ENCODE measurements around the gene PPM1J. TPM values are rescaled to one million over a fixed set of nuclear protein-coding genes. Genes with fewer than 3 reads are reported as not detected.

PPM1J gene
- total and polyA plus RNA-seq, 9 of the 15 experiments (the other 6 are each of a cell fraction or from before 2014, with no cell fraction given): 0.25 to 10.5 (median 4.2) TPM

DNA sequence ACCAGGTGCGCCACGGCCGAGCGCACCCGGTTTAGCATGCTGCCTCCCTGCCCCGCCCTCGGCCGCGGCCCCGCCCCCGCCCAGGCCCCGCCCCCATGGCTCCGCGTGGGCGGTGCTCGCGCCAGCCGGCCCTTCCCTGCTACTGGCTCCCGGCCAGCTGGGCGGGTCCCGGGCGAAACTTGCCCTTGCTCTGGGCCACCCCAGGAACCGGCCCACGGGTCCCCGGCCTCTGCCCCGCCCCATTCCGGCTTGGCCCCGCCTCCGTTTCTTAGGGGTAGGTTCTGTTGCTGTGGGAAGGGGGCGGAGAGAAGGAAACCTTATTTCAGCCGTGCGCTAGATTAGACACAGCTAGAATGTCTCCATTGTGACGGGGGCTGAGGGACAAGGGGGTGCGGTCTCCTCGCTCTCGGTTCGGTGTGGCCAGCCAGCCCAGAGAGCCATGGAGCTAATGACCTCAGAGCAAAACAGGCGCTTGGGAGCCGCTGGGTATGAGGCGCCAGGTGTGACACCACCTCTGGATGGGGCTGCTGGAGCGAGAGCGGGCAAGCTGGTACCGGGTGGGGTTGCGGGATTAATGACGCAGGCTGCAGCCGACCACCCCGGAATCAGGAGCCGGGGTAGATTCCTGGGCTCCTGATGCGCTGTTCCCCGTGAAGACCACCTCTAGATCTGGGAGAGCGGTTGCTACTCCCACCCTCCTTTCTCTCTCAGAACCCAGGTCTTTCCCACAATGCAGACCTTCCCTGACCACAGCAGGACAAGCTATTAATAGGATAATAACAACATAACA is at the start of gene PPM1J (continued):
- TF ChIP-seq, protein P1, sequence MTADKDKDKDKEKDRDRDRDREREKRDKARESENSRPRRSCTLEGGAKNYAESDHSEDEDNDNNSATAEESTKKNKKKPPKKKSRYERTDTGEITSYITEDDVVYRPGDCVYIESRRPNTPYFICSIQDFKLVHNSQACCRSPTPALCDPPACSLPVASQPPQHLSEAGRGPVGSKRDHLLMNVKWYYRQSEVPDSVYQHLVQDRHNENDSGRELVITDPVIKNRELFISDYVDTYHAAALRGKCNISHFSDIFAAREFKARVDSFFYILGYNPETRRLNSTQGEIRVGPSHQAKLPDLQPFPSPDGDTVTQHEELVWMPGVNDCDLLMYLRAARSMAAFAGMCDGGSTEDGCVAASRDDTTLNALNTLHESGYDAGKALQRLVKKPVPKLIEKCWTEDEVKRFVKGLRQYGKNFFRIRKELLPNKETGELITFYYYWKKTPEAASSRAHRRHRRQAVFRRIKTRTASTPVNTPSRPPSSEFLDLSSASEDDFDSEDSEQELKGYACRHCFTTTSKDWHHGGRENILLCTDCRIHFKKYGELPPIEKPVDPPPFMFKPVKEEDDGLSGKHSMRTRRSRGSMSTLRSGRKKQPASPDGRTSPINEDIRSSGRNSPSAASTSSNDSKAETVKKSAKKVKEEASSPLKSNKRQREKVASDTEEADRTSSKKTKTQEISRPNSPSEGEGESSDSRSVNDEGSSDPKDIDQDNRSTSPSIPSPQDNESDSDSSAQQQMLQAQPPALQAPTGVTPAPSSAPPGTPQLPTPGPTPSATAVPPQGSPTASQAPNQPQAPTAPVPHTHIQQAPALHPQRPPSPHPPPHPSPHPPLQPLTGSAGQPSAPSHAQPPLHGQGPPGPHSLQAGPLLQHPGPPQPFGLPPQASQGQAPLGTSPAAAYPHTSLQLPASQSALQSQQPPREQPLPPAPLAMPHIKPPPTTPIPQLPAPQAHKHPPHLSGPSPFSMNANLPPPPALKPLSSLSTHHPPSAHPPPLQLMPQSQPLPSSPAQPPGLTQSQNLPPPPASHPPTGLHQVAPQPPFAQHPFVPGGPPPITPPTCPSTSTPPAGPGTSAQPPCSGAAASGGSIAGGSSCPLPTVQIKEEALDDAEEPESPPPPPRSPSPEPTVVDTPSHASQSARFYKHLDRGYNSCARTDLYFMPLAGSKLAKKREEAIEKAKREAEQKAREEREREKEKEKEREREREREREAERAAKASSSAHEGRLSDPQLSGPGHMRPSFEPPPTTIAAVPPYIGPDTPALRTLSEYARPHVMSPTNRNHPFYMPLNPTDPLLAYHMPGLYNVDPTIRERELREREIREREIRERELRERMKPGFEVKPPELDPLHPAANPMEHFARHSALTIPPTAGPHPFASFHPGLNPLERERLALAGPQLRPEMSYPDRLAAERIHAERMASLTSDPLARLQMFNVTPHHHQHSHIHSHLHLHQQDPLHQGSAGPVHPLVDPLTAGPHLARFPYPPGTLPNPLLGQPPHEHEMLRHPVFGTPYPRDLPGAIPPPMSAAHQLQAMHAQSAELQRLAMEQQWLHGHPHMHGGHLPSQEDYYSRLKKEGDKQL (CRISPR knock-in tag; IDR thresholded peaks at IDR 0.05; ENCODE audit: borderline replicate concordance): no peak
- TF ChIP-seq STAG1 (CRISPR knock-in tag; IDR thresholded peaks at IDR 0.05; ENCODE audit: borderline replicate concordance): no peak
- TF ChIP-seq ELF1 (tag; IDR thresholded peaks at IDR 0.05): no peak
- no peak for TF ChIP-seq GTF2A2 (tag; IDR thresholded peaks at IDR 0.05)
- TF ChIP-seq HOXB6 (CRISPR knock-in tag; IDR thresholded peaks at IDR 0.05; ENCODE audit: borderline replicate concordance): no peak
- no peak for TF ChIP-seq ERF (CRISPR knock-in tag; IDR thresholded peaks at IDR 0.05)
- TF ChIP-seq, protein P2, sequence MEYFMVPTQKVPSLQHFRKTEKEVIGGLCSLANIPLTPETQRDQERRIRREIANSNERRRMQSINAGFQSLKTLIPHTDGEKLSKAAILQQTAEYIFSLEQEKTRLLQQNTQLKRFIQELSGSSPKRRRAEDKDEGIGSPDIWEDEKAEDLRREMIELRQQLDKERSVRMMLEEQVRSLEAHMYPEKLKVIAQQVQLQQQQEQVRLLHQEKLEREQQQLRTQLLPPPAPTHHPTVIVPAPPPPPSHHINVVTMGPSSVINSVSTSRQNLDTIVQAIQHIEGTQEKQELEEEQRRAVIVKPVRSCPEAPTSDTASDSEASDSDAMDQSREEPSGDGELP (CRISPR knock-in tag; IDR thresholded peaks at IDR 0.05; ENCODE audit: borderline replicate concordance): peak; percentile 87
- TF ChIP-seq, protein P3, sequence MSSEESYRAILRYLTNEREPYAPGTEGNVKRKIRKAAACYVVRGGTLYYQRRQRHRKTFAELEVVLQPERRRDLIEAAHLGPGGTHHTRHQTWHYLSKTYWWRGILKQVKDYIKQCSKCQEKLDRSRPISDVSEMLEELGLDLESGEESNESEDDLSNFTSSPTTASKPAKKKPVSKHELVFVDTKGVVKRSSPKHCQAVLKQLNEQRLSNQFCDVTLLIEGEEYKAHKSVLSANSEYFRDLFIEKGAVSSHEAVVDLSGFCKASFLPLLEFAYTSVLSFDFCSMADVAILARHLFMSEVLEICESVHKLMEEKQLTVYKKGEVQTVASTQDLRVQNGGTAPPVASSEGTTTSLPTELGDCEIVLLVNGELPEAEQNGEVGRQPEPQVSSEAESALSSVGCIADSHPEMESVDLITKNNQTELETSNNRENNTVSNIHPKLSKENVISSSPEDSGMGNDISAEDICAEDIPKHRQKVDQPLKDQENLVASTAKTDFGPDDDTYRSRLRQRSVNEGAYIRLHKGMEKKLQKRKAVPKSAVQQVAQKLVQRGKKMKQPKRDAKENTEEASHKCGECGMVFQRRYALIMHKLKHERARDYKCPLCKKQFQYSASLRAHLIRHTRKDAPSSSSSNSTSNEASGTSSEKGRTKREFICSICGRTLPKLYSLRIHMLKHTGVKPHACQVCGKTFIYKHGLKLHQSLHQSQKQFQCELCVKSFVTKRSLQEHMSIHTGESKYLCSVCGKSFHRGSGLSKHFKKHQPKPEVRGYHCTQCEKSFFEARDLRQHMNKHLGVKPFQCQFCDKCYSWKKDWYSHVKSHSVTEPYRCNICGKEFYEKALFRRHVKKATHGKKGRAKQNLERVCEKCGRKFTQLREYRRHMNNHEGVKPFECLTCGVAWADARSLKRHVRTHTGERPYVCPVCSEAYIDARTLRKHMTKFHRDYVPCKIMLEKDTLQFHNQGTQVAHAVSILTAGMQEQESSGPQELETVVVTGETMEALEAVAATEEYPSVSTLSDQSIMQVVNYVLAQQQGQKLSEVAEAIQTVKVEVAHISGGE (CRISPR knock-in tag; IDR thresholded peaks at IDR 0.05): no peak
- no peak for TF ChIP-seq CREBBP (IDR thresholded peaks at IDR 0.05; ENCODE audit: low read depth, low read length)
- TF ChIP-seq, protein P4, sequence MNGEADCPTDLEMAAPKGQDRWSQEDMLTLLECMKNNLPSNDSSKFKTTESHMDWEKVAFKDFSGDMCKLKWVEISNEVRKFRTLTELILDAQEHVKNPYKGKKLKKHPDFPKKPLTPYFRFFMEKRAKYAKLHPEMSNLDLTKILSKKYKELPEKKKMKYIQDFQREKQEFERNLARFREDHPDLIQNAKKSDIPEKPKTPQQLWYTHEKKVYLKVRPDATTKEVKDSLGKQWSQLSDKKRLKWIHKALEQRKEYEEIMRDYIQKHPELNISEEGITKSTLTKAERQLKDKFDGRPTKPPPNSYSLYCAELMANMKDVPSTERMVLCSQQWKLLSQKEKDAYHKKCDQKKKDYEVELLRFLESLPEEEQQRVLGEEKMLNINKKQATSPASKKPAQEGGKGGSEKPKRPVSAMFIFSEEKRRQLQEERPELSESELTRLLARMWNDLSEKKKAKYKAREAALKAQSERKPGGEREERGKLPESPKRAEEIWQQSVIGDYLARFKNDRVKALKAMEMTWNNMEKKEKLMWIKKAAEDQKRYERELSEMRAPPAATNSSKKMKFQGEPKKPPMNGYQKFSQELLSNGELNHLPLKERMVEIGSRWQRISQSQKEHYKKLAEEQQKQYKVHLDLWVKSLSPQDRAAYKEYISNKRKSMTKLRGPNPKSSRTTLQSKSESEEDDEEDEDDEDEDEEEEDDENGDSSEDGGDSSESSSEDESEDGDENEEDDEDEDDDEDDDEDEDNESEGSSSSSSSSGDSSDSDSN (IDR thresholded peaks at IDR 0.05; ENCODE audit: borderline replicate concordance in 1 of 2, low read depth in 2 of 2, low read length in 2 of 2): no peak
- TF ChIP-seq CBFA2T2 (conservative IDR thresholded peaks at IDR 0.05): no peak
- TF ChIP-seq, protein P5, sequence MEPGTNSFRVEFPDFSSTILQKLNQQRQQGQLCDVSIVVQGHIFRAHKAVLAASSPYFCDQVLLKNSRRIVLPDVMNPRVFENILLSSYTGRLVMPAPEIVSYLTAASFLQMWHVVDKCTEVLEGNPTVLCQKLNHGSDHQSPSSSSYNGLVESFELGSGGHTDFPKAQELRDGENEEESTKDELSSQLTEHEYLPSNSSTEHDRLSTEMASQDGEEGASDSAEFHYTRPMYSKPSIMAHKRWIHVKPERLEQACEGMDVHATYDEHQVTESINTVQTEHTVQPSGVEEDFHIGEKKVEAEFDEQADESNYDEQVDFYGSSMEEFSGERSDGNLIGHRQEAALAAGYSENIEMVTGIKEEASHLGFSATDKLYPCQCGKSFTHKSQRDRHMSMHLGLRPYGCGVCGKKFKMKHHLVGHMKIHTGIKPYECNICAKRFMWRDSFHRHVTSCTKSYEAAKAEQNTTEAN (CRISPR knock-in tag; IDR thresholded peaks at IDR 0.05): no peak
